ENCODE measurements around the gene TNRC18.
"Not testable (repeated sequence)": the region's sequence is repeated elsewhere in the genome, so short reads cannot be mapped to it uniquely, and the experiment has no call there.

TNRC18 gene

GRCh38 chr7:5351507-5352265, 71.9 kb downstream of the TNRC18 start:
- no peak for DNase-seq (ENCODE audit: low read depth in 2 of 2)

GRCh38 chr7:5350600-5351385, 72.8 kb downstream of the TNRC18 start:
- DNase-seq (ENCODE audit: low read depth in 2 of 2), result no peak

GRCh38 chr7:5350174-5350463, 73.5 kb downstream of the TNRC18 start:
- no peak for DNase-seq (ENCODE audit: low read depth in 2 of 2)

- DNase-seq (ENCODE audit: low read depth in 2 of 2), result no peak
These were observed 74.0 kb downstream of the TNRC18 start for GRCh38 chr7:5349437-5350173.

GRCh38 chr7:5349005-5349380, 74.6 kb downstream of the TNRC18 start:
- DNase-seq (ENCODE audit: low read depth in 2 of 2), result no peak

- DNase-seq (ENCODE audit: low read depth in 2 of 2), result no peak
These were observed 75.3 kb downstream of the TNRC18 start for GRCh38 chr7:5348134-5349004.

- DNase-seq (ENCODE audit: low read depth in 2 of 2), result no peak
These were observed 78.0 kb downstream of the TNRC18 start for GRCh38 chr7:5345671-5346070.

GRCh38 chr7:5345171-5345570, 78.5 kb downstream of the TNRC18 start:
- DNase-seq (ENCODE audit: low read depth in 2 of 2), result no peak

- no peak for DNase-seq (ENCODE audit: low read depth in 2 of 2)
These were observed 79.3 kb downstream of the TNRC18 start for GRCh38 chr7:5344342-5344741.

- no peak for DNase-seq (ENCODE audit: low read depth in 2 of 2)
These were observed 79.8 kb downstream of the TNRC18 start for GRCh38 chr7:5343884-5344283.

GRCh38 chr7:5342631-5343030, 81.0 kb downstream of the TNRC18 start:
- no peak for DNase-seq (ENCODE audit: low read depth in 2 of 2)

GRCh38 chr7:5339955-5340354, 83.7 kb downstream of the TNRC18 start:
- DNase-seq (ENCODE audit: low read depth in 2 of 2), result no peak

- DNase-seq (ENCODE audit: low read depth in 2 of 2), result no peak
These were observed 86.6 kb downstream of the TNRC18 start for GRCh38 chr7:5337047-5337446.

- no peak for DNase-seq (ENCODE audit: low read depth in 2 of 2)
These were observed 89.0 kb downstream of the TNRC18 start for GRCh38 chr7:5334671-5335070.

GRCh38 chr7:5333121-5334045, 90.3 kb downstream of the TNRC18 start:
- DNase-seq (ENCODE audit: low read depth in 2 of 2), result no peak

GRCh38 chr7:5332579-5332978, 91.1 kb downstream of the TNRC18 start:
- no peak for DNase-seq (ENCODE audit: low read depth in 2 of 2)

GRCh38 chr7:5330288-5330687, 93.3 kb downstream of the TNRC18 start:
- DNase-seq (ENCODE audit: low read depth in 2 of 2), result no peak

GRCh38 chr7:5324961-5325360, 98.7 kb downstream of the TNRC18 start:
- DNase-seq (ENCODE audit: low read depth in 2 of 2), result no peak

GRCh38 chr7:5323800-5324781, 99.5 kb downstream of the TNRC18 start:
- not testable (repeated sequence) for DNase-seq (ENCODE audit: low read depth in 2 of 2)
